ENCODE measurements around the gene TIMM8B.
"Not testable (repeated sequence)": the region's sequence is repeated elsewhere in the genome, so short reads cannot be mapped to it uniquely, and the experiment has no call there.

The TIMM8B gene

DNA sequence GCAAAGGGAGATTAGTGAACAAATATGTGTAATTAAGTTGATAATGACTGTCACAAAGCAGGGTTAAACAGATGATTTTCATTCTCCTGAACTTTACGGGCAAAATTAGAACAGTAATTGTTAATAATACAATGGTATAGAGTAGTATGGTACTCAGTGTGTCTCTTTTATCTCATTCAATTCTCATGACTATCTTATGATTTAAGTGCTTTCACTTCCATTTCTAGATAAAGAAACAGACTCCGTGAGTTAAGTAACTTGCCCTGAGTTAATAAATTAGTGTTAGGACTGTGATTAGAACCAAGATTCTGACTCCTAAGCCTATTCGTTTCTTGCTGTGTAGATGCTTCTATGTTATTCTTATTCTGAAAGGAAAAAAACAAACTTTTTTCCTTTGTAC is 34.8 kb downstream of the TIMM8B start:
- in situ Hi-C loops (cut with HindIII; ENCODE audit: low sequenced_read_pairs), result no loop called here
- no peak overlapping the region for H3K4me3 ChIP-seq (ENCODE audit: low read depth, low read length)
- TF ChIP-seq, protein P1, sequence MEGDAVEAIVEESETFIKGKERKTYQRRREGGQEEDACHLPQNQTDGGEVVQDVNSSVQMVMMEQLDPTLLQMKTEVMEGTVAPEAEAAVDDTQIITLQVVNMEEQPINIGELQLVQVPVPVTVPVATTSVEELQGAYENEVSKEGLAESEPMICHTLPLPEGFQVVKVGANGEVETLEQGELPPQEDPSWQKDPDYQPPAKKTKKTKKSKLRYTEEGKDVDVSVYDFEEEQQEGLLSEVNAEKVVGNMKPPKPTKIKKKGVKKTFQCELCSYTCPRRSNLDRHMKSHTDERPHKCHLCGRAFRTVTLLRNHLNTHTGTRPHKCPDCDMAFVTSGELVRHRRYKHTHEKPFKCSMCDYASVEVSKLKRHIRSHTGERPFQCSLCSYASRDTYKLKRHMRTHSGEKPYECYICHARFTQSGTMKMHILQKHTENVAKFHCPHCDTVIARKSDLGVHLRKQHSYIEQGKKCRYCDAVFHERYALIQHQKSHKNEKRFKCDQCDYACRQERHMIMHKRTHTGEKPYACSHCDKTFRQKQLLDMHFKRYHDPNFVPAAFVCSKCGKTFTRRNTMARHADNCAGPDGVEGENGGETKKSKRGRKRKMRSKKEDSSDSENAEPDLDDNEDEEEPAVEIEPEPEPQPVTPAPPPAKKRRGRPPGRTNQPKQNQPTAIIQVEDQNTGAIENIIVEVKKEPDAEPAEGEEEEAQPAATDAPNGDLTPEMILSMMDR (IDR thresholded peaks at IDR 0.05; ENCODE audit: low read depth, low read length), result no peak
- no peak for DNase-seq (ENCODE audit: low read depth, low spot score)

DNA sequence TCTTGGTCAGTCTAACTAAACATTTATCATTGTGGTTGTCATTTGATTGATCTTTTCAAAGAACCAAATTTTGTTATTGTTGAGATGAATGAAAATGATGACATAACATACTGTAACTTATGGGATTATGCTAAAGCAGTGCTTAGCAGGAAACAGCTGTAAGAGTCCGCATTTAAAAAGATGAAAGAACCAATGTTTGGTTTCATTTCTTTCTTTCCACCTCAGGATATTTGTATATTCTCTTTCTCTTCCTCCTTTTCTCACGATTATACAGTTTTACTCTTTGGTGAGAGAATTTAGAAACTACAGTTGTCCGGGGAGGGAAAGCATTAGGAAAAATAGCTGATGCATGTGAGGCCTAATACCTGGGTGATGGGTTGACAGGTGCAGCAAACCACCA is 35.8 kb downstream of the TIMM8B start:
- DNase-seq (ENCODE audit: low read depth, low spot score), result no peak
- no peak overlapping the region for H3K4me3 ChIP-seq (ENCODE audit: low read depth, low read length)
- in situ Hi-C loops (cut with HindIII; ENCODE audit: low sequenced_read_pairs), result no loop called here
- TF ChIP-seq, protein P1 (IDR thresholded peaks at IDR 0.05; ENCODE audit: low read depth, low read length), result no peak

DNA sequence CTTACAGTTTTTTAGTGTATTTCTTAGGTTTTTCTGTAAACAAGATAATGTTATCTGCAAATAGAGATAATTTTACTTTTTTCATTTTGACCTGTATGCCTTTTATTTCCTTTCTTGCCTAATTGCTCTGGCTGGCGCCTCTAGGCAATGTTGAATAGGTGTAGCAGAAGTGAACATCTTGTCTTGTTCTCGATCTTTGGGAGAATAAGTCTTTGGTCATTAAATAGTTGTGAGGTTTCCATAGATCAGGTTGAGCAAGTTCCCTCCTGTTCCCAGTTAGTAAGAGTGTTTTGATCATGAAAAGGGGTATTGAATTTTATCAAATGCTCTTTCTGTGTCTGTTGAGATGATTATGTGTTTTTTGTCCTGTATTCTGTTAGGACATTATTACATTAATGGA is 36.8 kb downstream of the TIMM8B start:
- H3K4me3 ChIP-seq (ENCODE audit: low read depth, low read length), result no peak overlapping the region
- TF ChIP-seq, protein P1 (IDR thresholded peaks at IDR 0.05; ENCODE audit: low read depth, low read length), result no peak
- in situ Hi-C loops (cut with HindIII; ENCODE audit: low sequenced_read_pairs), result no loop called here
- DNase-seq (ENCODE audit: low read depth, low spot score), result no peak

DNA sequence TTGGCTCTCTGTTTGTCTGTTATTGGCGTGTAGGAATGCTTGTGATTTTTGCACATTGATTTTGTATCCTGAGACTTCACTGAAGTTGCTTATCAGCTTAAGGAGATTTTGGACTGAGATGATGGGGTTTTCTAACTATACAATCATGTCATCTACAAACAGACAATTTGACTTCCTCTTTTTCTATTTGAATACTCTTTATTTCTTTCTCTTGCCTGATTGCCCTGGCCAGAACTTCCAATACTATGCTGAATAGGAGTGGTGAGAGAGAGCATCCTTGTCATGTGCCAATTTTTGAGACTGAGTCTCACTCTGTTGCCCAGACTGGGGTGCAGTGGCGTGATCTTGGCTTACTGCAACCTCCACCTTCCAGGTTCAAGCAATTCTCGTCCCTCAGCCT is 38.3 kb downstream of the TIMM8B start:
- H3K4me3 ChIP-seq (ENCODE audit: low read depth, low read length); DNase-seq (ENCODE audit: low read depth, low spot score); in situ Hi-C loops (cut with HindIII; ENCODE audit: low sequenced_read_pairs): not testable (repeated sequence)

DNA sequence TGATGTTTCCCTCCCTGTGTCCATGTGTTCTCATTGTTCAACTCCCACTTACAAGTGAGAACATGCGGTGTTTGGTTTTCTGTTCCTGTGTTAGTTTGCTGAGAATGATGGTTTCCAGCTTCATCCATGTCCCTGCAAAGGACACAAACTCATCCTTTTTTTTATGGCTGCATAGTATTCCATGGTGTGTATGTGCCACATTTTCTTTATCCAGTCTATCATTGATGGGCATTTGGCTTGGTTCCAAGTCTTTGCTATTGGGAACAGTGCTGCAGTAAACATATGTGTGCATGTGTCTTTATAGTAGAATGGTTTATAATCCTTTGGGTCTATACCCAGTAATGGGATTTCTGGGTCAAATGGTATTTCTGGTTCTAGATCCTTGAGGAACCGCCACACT is 39.9 kb downstream of the TIMM8B start:
- in situ Hi-C loops (cut with HindIII; ENCODE audit: low sequenced_read_pairs); DNase-seq (ENCODE audit: low read depth, low spot score); H3K4me3 ChIP-seq (ENCODE audit: low read depth, low read length): not testable (repeated sequence)

DNA sequence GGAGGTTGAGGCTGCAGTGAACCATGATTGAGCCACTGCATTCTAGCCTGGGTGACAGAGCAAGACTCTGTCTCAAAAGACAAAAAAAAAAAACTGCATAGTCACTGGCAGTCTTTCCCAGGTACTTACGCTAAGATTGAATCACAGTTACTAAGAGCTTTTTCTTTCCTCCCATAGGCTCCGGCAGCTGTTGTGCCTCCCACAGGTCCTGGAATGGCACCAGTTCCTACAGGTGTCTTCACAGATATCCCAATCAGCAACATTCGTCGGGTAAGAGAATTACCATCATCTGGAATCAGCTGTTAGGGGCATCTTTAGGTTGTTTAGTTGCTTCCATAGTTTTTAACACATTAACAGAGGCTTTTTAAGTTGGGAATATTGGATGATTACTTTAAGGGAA is 41.6 kb downstream of the TIMM8B start:
- DNase-seq (ENCODE audit: low read depth, low spot score), result no peak
- H3K4me3 ChIP-seq (ENCODE audit: low read depth, low read length), result no peak overlapping the region
- in situ Hi-C loops (cut with HindIII; ENCODE audit: low sequenced_read_pairs), result no loop called here
- TF ChIP-seq, protein P1 (IDR thresholded peaks at IDR 0.05; ENCODE audit: low read depth, low read length), result no peak

DNA sequence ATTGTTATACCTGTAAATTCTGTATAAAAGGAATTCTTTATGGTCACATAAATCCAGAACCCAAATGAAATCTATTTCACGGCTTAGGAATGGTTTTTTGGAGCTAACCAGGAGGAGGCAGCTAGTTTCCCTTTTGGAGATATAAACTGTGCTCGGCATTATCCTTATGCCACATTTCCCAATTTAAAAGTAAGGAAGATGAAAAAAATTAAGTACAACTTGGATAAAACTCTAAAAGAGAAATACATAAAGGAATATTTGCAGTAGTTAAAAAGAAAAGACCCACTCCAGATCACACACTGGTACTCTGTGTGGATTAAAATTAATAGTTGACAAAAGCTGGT is 43.6 kb downstream of the TIMM8B start:
- no peak for DNase-seq (ENCODE audit: low read depth, low spot score)
- no peak overlapping the region for H3K4me3 ChIP-seq (ENCODE audit: low read depth, low read length)
- in situ Hi-C loops (cut with HindIII; ENCODE audit: low sequenced_read_pairs), result no loop called here
- TF ChIP-seq, protein P1 (IDR thresholded peaks at IDR 0.05; ENCODE audit: low read depth, low read length), result no peak

DNA sequence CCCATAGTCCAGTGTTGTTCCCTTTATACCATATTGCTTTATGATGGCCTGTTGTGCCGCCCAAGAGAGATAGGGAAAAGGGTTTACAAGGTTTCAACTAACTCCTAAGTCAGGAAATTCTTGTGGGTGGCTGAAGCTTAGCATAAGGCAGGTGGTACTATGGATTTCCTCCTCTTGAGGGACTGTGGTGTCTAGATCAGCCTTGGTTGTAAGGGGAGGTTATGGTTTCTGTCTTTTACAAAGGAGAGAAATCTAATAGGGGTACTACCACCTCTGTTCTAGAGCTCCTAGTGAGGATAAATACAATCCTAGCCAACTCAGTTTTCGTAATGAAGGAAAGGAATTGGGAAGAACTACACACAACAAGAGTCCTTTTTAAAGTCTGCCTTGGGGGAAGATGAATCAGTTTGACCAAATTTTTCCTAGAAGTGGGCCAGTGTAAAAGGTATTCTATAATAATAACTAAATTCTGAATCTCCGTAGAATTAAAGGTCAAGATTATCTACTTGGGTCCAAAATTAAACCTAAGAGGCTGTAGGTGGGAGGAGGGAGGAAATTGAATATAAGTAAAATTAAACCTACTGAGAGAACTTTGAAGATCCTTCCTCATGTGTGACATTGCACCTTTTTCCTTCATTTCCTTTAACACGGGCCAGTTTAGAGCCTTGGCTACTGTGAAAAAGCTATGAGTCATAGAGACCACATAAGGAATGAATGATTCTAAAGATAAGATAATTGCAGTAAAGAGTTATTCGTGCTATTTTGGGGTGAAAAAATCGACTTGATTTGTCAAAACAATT is 44.2 kb downstream of the TIMM8B start:
- H3K4me3 ChIP-seq (ENCODE audit: low read depth, low read length), result no peak overlapping the region
- TF ChIP-seq, protein P1 (IDR thresholded peaks at IDR 0.05; ENCODE audit: low read depth, low read length), result no peak
- DNase-seq (ENCODE audit: low read depth, low spot score), result peak; percentile 65
- in situ Hi-C loops (cut with HindIII; ENCODE audit: low sequenced_read_pairs), result no loop called here

Measured in astrocyte of the spinal cord (primary cell).